Measurements from ENCODE around the gene NCOA1.
"Not testable (repeated sequence)": the region's sequence is repeated elsewhere in the genome, so short reads cannot be mapped to it uniquely, and the experiment has no call there.

The NCOA1 gene

GRCh38 chr2:24482251-24482971 is 8.6 kb upstream of the NCOA1 start:
- Histone ChIP-seq H3K27ac (no peak overlapping the region), H3K36me3 (replicated peaks) (no peaks in the 10 kb centered on the region), H3K4me3 (ENCODE audit: low read depth, low read length) (no peak overlapping the region), H3K27me3 (replicated peaks) (no peaks in the 10 kb centered on the region)
- DNase-seq = no peak
- in situ Hi-C loops (cut with HindIII; ENCODE audit: low pct_ligation_motif_present, low sequenced_read_pairs) = no loop called here
- no peak for TF ChIP-seq CTCF (IDR thresholded peaks at IDR 0.05; ENCODE audit: low read depth, low read length, missing control alignments)

DNA sequence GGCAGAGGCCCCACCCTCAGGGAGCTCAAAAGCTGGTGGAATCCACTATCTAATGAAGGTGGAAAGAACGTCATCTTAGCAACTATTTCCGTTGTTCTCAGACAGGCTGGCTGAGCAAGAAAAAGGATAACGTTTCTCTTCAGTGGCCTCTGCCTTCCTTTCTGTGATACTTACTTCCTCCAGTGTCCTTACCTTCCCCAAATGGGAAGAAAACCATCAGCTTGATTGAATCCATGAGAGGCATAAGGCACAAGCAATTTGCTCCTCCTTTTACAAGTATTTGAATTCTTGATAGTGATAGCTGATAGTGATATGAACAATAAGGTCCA is 8.1 kb upstream of the NCOA1 start:
- DNase-seq = no peak
- no peak overlapping the region for H3K27ac ChIP-seq
- in situ Hi-C loops (cut with HindIII; ENCODE audit: low pct_ligation_motif_present, low sequenced_read_pairs) = no loop called here

GRCh38 chr2:24484677-24485076 is 6.4 kb upstream of the NCOA1 start:
- in situ Hi-C loops (cut with HindIII; ENCODE audit: low pct_ligation_motif_present, low sequenced_read_pairs); H3K4me3 ChIP-seq (ENCODE audit: low read depth, low read length); H3K27me3 ChIP-seq (replicated peaks); DNase-seq; H3K36me3 ChIP-seq (replicated peaks); H3K27ac ChIP-seq: not testable (repeated sequence)

More for the DNA sequence above, 8.1 kb upstream of the NCOA1 start:
- TF ChIP-seq CTCF (IDR thresholded peaks at IDR 0.05; ENCODE audit: low read depth, low read length, missing control alignments) = no peak
- Histone ChIP-seq H3K27me3 (replicated peaks) (no peaks in the 10 kb centered on the region), H3K36me3 (replicated peaks) (no peaks in the 10 kb centered on the region), H3K4me3 (ENCODE audit: low read depth, low read length) (no peak overlapping the region)

- no peak for DNase-seq
- TF ChIP-seq CTCF (IDR thresholded peaks at IDR 0.05; ENCODE audit: low read depth, low read length, missing control alignments) = no peak
- H3K27me3 ChIP-seq (replicated peaks) = no peaks in the 10 kb centered on the region
- no peak overlapping the region for H3K4me3 ChIP-seq (ENCODE audit: low read depth, low read length)
- no peaks in the 10 kb centered on the region for H3K36me3 ChIP-seq (replicated peaks)
- in situ Hi-C loops (cut with HindIII; ENCODE audit: low pct_ligation_motif_present, low sequenced_read_pairs) = no loop called here
- H3K27ac ChIP-seq = no peak overlapping the region
Observed at GRCh38 chr2:24485197-24485596, 5.9 kb upstream of the NCOA1 start.

DNA sequence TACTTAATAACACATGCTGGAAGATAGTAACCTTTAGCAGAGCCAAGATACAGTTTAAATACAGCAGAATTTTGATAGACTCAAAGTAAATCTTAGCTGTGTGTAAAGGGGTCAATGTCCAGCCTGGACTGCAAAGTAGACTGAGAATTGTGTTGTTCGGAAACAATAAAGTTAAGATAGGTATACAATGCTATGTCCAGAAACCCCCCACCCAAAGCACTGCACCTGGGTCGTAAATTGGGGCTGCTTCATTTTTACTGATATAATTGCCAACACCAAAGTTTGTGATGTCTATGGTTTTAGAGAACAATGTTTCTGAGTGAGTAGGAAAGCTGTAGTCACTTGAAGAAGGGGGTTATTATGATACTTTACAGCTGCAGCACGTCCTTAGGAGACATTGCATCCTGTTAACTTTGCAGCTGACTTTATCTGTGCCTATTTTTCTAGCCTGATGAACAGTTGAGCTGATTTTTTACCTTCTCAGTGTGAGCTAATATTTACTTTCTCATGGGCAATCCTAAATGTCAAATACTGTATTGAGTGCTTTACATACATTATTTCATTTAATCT is 4.3 kb upstream of the NCOA1 start:
- no peaks in the 10 kb centered on the region for H3K36me3 ChIP-seq (replicated peaks)
- in situ Hi-C loops (cut with HindIII; ENCODE audit: low pct_ligation_motif_present, low sequenced_read_pairs) = no loop called here
- H3K4me3 ChIP-seq (ENCODE audit: low read depth, low read length) = no peak overlapping the region
- H3K27me3 ChIP-seq (replicated peaks) = no peaks in the 10 kb centered on the region
- TF ChIP-seq CTCF (IDR thresholded peaks at IDR 0.05; ENCODE audit: low read depth, low read length, missing control alignments) = no peak
- no peak for DNase-seq
- H3K27ac ChIP-seq = no peak overlapping the region

DNA sequence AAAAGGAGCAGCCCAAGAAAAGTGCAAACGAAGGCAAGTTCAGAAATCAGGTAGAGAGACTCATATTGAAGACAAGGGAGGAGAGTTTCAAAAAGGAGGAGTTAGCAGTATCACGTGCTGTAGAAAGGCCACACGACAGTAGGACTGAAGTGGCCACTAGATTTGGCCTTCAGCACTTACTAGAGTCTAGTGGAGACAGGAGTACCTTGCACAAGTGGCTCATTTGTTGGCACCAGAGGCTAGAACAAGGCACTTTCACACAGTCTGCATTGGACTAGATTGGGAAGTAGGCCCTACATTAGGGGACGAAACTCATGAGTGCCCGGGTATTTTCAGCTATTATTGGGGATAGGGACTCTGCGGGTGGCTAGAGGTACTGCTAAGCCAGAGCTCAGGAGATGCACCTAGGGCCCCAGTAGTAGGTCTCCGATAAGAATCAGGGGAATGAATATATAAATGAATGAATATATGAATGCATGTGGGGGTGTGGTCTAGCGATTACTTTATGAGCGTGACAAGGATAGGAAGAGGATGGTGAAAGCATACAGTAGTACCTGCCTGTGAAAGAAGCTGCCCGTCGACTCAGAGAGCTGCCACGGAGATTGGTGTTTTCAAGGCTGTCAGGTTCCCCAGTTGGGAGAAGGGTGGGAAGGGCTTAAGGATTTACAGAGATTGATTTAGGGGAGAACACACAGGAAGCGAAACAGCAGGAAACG is 1.4 kb upstream of the NCOA1 start:
- DNase-seq = no peak
- TF ChIP-seq CTCF (IDR thresholded peaks at IDR 0.05; ENCODE audit: low read depth, low read length, missing control alignments) = no peak

More for the DNA sequence above, 1.4 kb upstream of the NCOA1 start:
- no peak overlapping the region for H3K4me3 ChIP-seq (ENCODE audit: low read depth, low read length)
- in situ Hi-C loops (cut with HindIII; ENCODE audit: low pct_ligation_motif_present, low sequenced_read_pairs) = no loop called here
- H3K27ac ChIP-seq = no peak overlapping the region
- no peaks in the 10 kb centered on the region for H3K27me3 ChIP-seq (replicated peaks)
- H3K36me3 ChIP-seq (replicated peaks) = no peaks in the 10 kb centered on the region
